ENCODE measurements around the gene MTARC1. TPM values are rescaled to one million over a fixed set of nuclear protein-coding genes. Genes with fewer than 3 reads are reported as not detected.
A peak's percentile ranks its signal among the peaks of the same experiment; 100 is the strongest.

MTARC1 gene
- total and polyA plus RNA-seq, 7 donors: 1.7 to 6.4 (median 3.4) TPM

GRCh38 chr1:220810179-220810653, 23.5 kb downstream of the MTARC1 start:
- Histone ChIP-seq H3K4me3 (no peak overlapping the region), H3K36me3 (ENCODE audit: insufficient read depth in 1 of 2, low read depth in 1 of 2) (peaks cover 0 to 8% of the 10 kb centered on the region in 2 donors), H3K27me3 (ENCODE audit: insufficient read depth in 3 of 3, low read length in 2 of 3) (no peaks in the 10 kb centered on the region), H3K27ac (no peak overlapping the region), H3K9me3 (no peaks in the 10 kb centered on the region), H3K4me1 (no peaks in the 10 kb centered on the region)
- WGBS, 3 donors: 26 to 33% (median 27%) methylated on average over 20 of the region's 20 CpGs
- intact Hi-C loops (cut with DNase I): no loop called here
- ATAC-seq (peak; percentile 76 to 89 (median 81)), DNase-seq (peak; percentile 76 to 87)
- TF ChIP-seq CTCF (IDR thresholded peaks at IDR 0.05): peak; percentile 87

GRCh38 chr1:220810963-220811362, 24.2 kb downstream of the MTARC1 start:
- Histone ChIP-seq H3K4me3 (no peak overlapping the region), H3K27me3 (ENCODE audit: insufficient read depth in 3 of 3, low read length in 2 of 3) (no peaks in the 10 kb centered on the region), H3K4me1 (no peaks in the 10 kb centered on the region), H3K9me3 (no peaks in the 10 kb centered on the region), H3K27ac (no peak overlapping the region), H3K36me3 (ENCODE audit: insufficient read depth in 1 of 2, low read depth in 1 of 2) (peaks cover 0 to 8% of the 10 kb centered on the region in 2 donors)
- 48 to 75% (median 68%) methylated on average over 2 of the region's 2 CpGs for WGBS, 3 donors
- peak in 3 of 4 donors; percentile 44 to 72 (median 70) for ATAC-seq
- intact Hi-C loops (cut with DNase I): no loop called here
- DNase-seq: no peak
- no peak for TF ChIP-seq CTCF (IDR thresholded peaks at IDR 0.05)

GRCh38 chr1:220811695-220812094, 25.0 kb downstream of the MTARC1 start:
- H3K4me3 ChIP-seq: no peak overlapping the region
- intact Hi-C loops (cut with DNase I): no loop called here
- WGBS, 3 donors: 90 to 92% (median 90%) methylated on average over 5 of the region's 5 CpGs
- TF ChIP-seq CTCF (IDR thresholded peaks at IDR 0.05): no peak
- H3K27ac ChIP-seq: no peak overlapping the region
- no peaks in the 10 kb centered on the region for H3K9me3 ChIP-seq
- DNase-seq: no peak
- no peaks in the 10 kb centered on the region for H3K27me3 ChIP-seq (ENCODE audit: insufficient read depth in 3 of 3, low read length in 2 of 3)
- peaks cover 0 to 8% of the 10 kb centered on the region in 2 donors for H3K36me3 ChIP-seq (ENCODE audit: insufficient read depth in 1 of 2, low read depth in 1 of 2)
- H3K4me1 ChIP-seq: no peaks in the 10 kb centered on the region
- no peak for ATAC-seq

- DNase-seq (no peak), ATAC-seq (no peak)
- TF ChIP-seq CTCF (IDR thresholded peaks at IDR 0.05): no peak
- intact Hi-C loops (cut with DNase I): no loop called here
- H3K27me3 ChIP-seq (ENCODE audit: insufficient read depth in 3 of 3, low read length in 2 of 3): no peaks in the 10 kb centered on the region
- H3K27ac ChIP-seq: no peak overlapping the region
- H3K36me3 ChIP-seq (ENCODE audit: insufficient read depth in 1 of 2, low read depth in 1 of 2): peaks cover 0 to 11% of the 10 kb centered on the region in 2 donors
- H3K9me3 ChIP-seq: no peaks in the 10 kb centered on the region
- H3K4me3 ChIP-seq: no peak overlapping the region
- WGBS, 3 donors: 70 to 76% (median 73%) methylated on average over 6 of the region's 6 CpGs
- no peaks in the 10 kb centered on the region for H3K4me1 ChIP-seq
Measured at GRCh38 chr1:220812308-220812707, 25.6 kb downstream of the MTARC1 start.

GRCh38 chr1:220813013-220813412, 26.3 kb downstream of the MTARC1 start:
- no peak overlapping the region for H3K27ac ChIP-seq
- no peaks in the 10 kb centered on the region for H3K27me3 ChIP-seq (ENCODE audit: insufficient read depth in 3 of 3, low read length in 2 of 3)
- intact Hi-C loops (cut with DNase I): no loop called here
- H3K9me3 ChIP-seq: no peaks in the 10 kb centered on the region
- H3K4me3 ChIP-seq: no peak overlapping the region
- no peak for ATAC-seq
- no peak for DNase-seq
- no peak for TF ChIP-seq CTCF (IDR thresholded peaks at IDR 0.05)
- WGBS, 3 donors: 80 to 96% (median 83%) methylated on average over 12 of the region's 12 CpGs
- H3K36me3 ChIP-seq (ENCODE audit: insufficient read depth in 1 of 2, low read depth in 1 of 2): peaks cover 0 to 14% of the 10 kb centered on the region in 2 donors
- H3K4me1 ChIP-seq: no peaks in the 10 kb centered on the region
